Keratinocyte (primary cell): ENCODE data around the gene DGKD.

Experiments used
- EZH2 ChIP-seq: IDR thresholded peaks from one replicate; pipeline ENCODE4 v1.6.1; 2012; ENCODE audit warnings: inconsistent platforms, mild to moderate bottlenecking, low read length, moderate library complexity
- TF ChIP-seq, protein P1 (sequence below), 3 experiments: IDR thresholded peaks in 1 of 3; conservative IDR thresholded peaks in 1 of 3; optimal IDR thresholded peaks in 1 of 3; 2 replicates in 2 of 3; 3 replicates in 1 of 3; pipeline versions ENCODE3 to v1.5.1; 2011; ENCODE audit warnings: low read length in 3 of 3, mild to moderate bottlenecking in 3 of 3, moderate library complexity in 2 of 3, control low read depth in 1 of 3, inconsistent platforms in 1 of 3; ENCODE audit not compliant: insufficient read depth in 2 of 3; ENCODE audit errors: extremely low read depth in 1 of 3

- TF ChIP-seq, protein P1, sequence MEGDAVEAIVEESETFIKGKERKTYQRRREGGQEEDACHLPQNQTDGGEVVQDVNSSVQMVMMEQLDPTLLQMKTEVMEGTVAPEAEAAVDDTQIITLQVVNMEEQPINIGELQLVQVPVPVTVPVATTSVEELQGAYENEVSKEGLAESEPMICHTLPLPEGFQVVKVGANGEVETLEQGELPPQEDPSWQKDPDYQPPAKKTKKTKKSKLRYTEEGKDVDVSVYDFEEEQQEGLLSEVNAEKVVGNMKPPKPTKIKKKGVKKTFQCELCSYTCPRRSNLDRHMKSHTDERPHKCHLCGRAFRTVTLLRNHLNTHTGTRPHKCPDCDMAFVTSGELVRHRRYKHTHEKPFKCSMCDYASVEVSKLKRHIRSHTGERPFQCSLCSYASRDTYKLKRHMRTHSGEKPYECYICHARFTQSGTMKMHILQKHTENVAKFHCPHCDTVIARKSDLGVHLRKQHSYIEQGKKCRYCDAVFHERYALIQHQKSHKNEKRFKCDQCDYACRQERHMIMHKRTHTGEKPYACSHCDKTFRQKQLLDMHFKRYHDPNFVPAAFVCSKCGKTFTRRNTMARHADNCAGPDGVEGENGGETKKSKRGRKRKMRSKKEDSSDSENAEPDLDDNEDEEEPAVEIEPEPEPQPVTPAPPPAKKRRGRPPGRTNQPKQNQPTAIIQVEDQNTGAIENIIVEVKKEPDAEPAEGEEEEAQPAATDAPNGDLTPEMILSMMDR (optimal IDR thresholded peaks at IDR 0.05 in 1 of 3, IDR thresholded peaks at IDR 0.05 in 1 of 3, conservative IDR thresholded peaks at IDR 0.05 in 1 of 3; ENCODE audit: extremely low read depth in 1 of 3, insufficient read depth in 2 of 3, low read length in 3 of 3): peak; percentile 45 to 77 (median 64)
- no peak for TF ChIP-seq EZH2
Observed at GRCh38 chr2:233449081-233449901, 95.0 kb downstream of the DGKD start.
